ENCODE measurements around the gene CSRNP3.

Gene CSRNP3

DNA sequence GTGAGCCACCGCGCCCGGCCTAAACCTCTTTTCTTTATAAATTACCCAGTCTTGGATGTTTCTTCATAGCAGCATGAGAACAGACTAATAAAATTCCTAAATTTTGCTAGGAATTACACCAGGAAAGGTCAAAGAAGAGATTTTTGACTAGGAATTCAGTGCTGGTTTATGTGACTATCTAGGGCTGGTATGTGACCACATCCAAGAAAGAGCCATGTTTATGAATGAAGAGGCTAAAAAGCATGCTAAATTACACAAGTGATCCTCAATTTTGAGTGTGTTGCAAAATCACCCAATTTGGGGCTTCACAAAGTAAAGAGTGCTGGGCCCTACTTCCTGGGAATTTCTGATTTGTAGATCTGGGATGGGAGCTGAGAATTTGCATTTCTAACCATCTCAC, 123.6 kb downstream of the CSRNP3 start:
- DNase-seq: no peak

GRCh38 chr2:165594231-165594934, 124.9 kb downstream of the CSRNP3 start:
- DNase-seq: no peak

DNA sequence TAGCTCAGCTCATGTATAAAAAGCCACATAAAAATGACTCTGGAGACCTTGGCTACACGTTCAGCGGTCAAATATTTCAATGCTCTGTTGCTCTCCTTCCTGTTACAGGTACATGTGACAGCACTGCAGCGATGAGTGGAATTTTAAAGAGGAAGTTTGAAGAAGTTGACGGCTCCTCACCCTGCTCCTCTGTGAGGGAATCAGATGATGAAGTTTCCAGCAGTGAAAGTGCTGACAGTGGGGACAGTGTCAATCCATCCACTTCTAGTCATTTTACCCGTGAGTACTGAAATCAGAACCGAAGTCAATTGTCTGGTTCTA, 125.4 kb downstream of the CSRNP3 start:
- DNase-seq: no peak

GRCh38 chr2:165596788-165597187, 127.3 kb downstream of the CSRNP3 start:
- no peak for DNase-seq

GRCh38 chr2:165601065-165601830, 131.8 kb downstream of the CSRNP3 start:
- DNase-seq: no peak

GRCh38 chr2:165601928-165602521, 132.5 kb downstream of the CSRNP3 start:
- DNase-seq: no peak

GRCh38 chr2:165609672-165610071, 140.2 kb downstream of the CSRNP3 start:
- DNase-seq: no peak

GRCh38 chr2:165610591-165611029, 141.1 kb downstream of the CSRNP3 start:
- no peak for DNase-seq

DNA sequence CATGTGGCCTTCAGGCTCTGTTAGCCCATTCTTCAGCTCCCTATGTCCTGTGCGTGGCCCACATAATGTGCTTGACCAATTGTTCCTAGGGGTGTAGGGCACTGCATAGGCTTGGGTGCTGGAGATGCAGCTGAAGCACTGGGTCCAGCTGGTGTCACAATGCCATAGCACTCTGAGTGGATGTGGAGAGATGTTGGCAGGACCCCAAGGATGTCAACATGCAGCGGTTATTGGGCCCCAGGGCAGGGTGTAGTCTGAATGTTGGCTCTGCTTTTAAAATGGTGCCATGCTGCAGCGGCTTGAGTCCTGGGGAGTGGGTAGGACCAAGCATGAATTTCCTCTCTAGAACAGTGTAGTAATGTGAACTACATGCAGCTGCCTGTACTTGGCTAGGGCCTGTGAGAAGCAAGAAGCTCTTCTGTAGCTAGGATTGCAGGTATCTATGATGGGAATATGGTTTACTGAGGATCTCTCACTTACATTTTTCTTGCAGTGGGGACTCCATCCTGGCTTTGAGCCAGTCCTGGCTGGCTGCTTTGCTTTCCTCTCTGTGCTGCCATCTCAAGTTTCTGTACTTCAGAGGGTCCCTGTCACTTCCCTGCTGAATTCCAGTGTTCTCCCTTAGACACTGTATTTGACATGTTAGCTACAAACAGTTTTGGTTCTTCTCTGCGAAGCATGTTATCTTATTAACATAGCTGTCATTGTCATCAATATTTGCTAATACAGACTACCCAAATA, 148.4 kb downstream of the CSRNP3 start:
- DNase-seq: no peak

- DNase-seq: no peak
These were observed 149.3 kb downstream of the CSRNP3 start for GRCh38 chr2:165618806-165619205.

GRCh38 chr2:165621086-165621560, 151.6 kb downstream of the CSRNP3 start:
- no peak for DNase-seq

DNA sequence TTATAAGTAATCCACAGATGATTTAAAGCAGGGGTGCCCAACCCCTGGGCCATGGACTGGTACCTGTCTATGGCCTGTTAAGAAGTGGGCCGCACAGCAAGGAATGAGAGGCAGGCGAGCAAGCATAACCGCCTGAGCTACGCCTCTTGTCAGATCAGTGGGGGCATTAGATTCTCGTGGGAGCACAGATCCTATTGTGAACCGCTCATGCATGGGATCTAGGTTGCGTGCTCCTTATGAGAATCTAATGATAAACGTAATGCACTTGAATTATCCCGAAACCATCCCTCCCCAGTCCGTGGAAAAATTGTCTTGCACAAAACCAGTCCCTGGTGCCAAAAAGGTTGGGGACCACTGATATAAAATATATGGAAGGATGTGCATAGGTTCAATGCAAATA, 153.7 kb downstream of the CSRNP3 start:
- DNase-seq: no peak

DNA sequence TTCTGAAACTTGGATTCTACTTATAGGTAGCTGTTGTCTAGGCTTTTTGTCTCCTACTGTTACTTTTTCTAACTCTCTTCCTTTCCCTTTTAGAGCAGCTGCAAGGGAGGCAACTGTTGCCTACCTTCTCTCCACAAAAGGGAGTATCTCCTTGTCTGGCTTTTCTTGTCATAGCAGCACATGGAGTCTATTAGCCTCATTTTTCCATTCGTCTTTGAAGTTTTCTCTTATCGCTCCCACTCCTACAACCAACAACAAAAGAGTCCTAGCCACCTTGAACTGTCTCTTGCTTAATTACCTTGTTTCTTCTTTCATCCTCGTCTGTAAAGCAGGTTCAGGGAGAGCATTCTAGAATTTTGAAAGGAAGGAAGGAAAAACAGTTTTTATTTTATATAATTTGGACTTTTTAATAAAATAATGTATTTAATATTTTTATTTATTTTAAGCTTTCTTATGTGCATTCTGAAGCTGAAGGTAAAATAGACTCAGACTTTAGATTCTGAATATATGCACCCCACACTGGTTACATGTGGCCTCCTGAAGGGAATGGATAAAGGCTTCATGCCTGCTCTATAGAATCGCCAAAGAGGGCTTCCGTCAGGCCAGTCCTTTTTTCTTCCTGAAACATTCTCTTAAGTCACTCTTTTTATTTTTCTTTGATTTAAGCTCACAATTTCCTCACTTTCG, 154.4 kb downstream of the CSRNP3 start:
- DNase-seq: no peak

- no peak for DNase-seq
These were observed 154.9 kb downstream of the CSRNP3 start for GRCh38 chr2:165624470-165624800.

DNA sequence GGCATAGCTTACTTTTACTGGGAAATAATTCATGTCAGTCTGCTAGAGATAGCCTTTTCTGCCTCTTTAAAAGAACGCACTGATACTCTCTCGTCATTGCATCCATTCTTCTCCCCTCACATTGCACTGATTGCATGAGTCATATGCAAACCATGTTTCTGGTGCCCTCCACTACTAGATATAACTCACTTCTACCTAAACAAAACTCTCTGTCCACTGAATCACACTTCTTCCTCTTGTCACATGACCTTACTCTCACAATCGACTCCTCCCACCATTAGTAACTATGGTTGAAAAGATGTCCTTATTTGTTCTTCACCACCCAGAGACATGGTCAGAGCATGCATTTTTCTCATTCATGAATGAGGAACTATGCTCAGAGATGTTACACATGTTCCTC, 158.0 kb downstream of the CSRNP3 start:
- DNase-seq: no peak

GRCh38 chr2:165629776-165630175, 160.3 kb downstream of the CSRNP3 start:
- no peak for DNase-seq

- DNase-seq: no peak
These were observed 160.7 kb downstream of the CSRNP3 start for GRCh38 chr2:165630236-165630635.

GRCh38 chr2:165631089-165631488, 161.6 kb downstream of the CSRNP3 start:
- DNase-seq: no peak

DNA sequence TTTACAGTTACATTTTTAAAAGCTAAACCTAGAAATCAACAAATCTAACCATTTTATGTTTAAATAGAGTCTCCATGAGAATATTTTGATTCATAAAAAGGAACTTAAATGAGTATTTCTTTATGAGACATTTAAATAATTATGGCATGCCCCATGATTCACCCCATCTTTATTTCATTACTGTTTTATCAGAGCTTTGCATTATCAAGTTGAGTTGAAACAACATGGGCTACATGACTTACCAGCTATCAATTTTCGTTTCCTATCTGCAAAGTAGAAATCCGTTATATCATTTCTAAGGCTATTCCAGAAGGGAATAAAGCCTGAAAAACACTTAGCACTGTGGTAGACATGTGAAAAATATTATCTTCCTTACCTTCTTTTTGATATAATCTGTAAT, 163.1 kb downstream of the CSRNP3 start:
- DNase-seq: no peak

DNA sequence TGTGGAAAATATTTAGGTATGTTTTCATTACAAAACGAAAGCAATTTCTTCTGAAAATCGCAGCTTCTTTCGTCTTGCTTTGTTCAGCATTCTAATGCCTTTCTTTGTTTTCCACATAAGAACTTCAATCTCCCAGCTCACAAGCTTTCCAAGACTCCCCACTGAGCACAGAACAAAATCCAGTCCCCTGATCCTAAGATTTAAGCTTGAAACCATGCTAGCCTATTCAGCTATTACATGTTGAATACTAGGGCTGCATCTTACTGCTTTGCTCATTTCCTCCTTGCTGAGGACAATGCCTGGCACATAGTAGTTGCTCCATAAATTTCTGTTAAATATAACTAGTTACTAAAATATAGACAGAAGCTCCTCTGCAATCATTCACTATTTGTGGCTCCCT, 163.9 kb downstream of the CSRNP3 start:
- no peak for DNase-seq

- DNase-seq: no peak
These were observed 164.8 kb downstream of the CSRNP3 start for GRCh38 chr2:165634282-165634681.

DNA sequence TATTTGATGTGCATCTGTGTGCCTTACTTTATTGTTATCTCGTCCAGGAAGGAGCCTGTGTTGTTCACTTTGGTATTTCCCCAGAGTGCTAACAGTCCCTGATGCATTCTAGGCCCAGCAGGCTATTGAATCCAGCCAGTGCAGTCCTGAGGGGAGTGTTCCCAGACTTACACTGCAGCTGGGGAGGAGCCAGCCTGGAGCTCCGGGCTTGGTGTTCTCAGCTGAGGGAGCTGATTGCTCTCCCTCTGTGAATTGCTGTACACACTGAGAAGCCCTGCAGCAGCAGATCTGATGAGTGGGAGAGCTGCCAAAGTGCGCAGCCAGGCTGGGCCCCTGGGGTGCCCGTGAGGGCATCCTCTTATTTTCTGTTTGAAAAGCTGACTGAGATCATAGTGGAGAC, 165.4 kb downstream of the CSRNP3 start:
- no peak for DNase-seq

DNA sequence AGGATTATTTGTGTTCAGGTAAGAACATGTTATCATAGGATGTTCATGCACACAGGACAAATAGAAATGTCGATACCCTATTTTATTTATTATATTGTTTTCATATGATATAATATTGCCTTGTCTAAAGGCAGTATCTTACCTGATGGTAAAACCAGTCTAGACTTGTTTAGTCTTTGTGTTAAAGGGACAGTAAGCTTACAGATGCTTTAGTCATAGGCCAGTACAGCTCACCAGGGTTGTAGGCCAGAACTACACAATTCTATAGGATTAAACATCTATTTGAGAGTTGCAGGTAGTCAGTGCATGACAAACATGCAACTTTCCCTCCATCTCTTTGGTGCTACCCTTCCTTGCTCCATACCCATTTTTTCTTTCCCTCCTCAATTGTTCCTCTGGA, 166.0 kb downstream of the CSRNP3 start:
- DNase-seq: no peak
